Activated T-cell treated with anti-CD3 and anti-CD28 coated beads for 1 hour (primary cell): ENCODE data around the gene ZNF213.

Source experiments
- DNase-seq: peaks from one replicate; pipeline ENCODE4 v3.0.0-alpha.2; 2020; ENCODE audit warnings: low read depth

ZNF213 gene

GRCh38 chr16:3134338-3135125, at the start of gene ZNF213:
Gene ZNF213, plus strand, starts transcription at chr16:3135029. Its CDS starts 2,252 bp downstream, at chr16:3137281.
- peak; percentile 80 for DNase-seq

GRCh38 chr16:3085868-3086595, 48.8 kb upstream of the ZNF213 start:
- no peak for DNase-seq

GRCh38 chr16:3086596-3087242, 48.1 kb upstream of the ZNF213 start:
- DNase-seq = no peak

- no peak for DNase-seq
Observed at GRCh38 chr16:3087243-3088235, 47.3 kb upstream of the ZNF213 start.

GRCh38 chr16:3088450-3088849, 46.4 kb upstream of the ZNF213 start:
- DNase-seq = no peak

GRCh38 chr16:3088925-3089716, 45.7 kb upstream of the ZNF213 start:
- no peak for DNase-seq

- DNase-seq = no peak
Observed at GRCh38 chr16:3089717-3090592, 44.9 kb upstream of the ZNF213 start.

- no peak for DNase-seq
Observed at GRCh38 chr16:3091551-3091950, 43.3 kb upstream of the ZNF213 start.

- DNase-seq = no peak
Observed at GRCh38 chr16:3092501-3092941, 42.3 kb upstream of the ZNF213 start.

GRCh38 chr16:3094289-3095027, 40.4 kb upstream of the ZNF213 start:
- no peak for DNase-seq

GRCh38 chr16:3095869-3096268, 39.0 kb upstream of the ZNF213 start:
- no peak for DNase-seq

- no peak for DNase-seq
Observed at GRCh38 chr16:3096362-3096761, 38.5 kb upstream of the ZNF213 start.

GRCh38 chr16:3097266-3097665, 37.6 kb upstream of the ZNF213 start:
- no peak for DNase-seq

- DNase-seq = no peak
Observed at GRCh38 chr16:3098459-3099394, 36.1 kb upstream of the ZNF213 start, which contains the start of gene ZSCAN10. Gene ZSCAN10, minus strand, starts transcription at chr16:3099294. Its CDS starts 6,357 bp downstream, at chr16:3092937.

GRCh38 chr16:3099395-3099731, 35.5 kb upstream of the ZNF213 start:
- no peak for DNase-seq

GRCh38 chr16:3099732-3100499, 34.9 kb upstream of the ZNF213 start:
- peak; percentile 86 for DNase-seq
